Endodermal cell (in vitro differentiated cells): ENCODE data around the gene PRRX2. TPM values are rescaled to one million over a fixed set of nuclear protein-coding genes. Genes with fewer than 3 reads are reported as not detected.
A peak's percentile ranks its signal among the peaks of the same experiment; 100 is the strongest.

Source experiments
- DNase-seq: peaks from one replicate; pipeline ENCODE4 v3.0.0-alpha.2; 2017
- H3K27ac ChIP-seq: 2 replicates; pipeline ENCODE4 v1.5.1; 2013; ENCODE audit warnings: mild to moderate bottlenecking, low read depth, low read length, moderate library complexity
- H3K27me3 ChIP-seq: 2 replicates; pipeline ENCODE4 v1.6.1; 2013; ENCODE audit warnings: mild to moderate bottlenecking, low read length, moderate library complexity; ENCODE audit not compliant: insufficient read depth, control insufficient read depth, poor library complexity, severe bottlenecking
- H3K36me3 ChIP-seq: 2 replicates; pipeline ENCODE4 v1.7.0; 2013; ENCODE audit warnings: mild to moderate bottlenecking, low read length, moderate library complexity; ENCODE audit not compliant: control insufficient read depth, insufficient read depth
- H3K4me1 ChIP-seq: one replicate; pipeline ENCODE4 v1.7.0; 2013; ENCODE audit warnings: low read length; ENCODE audit not compliant: control insufficient read depth, insufficient read depth
- H3K4me3 ChIP-seq: 2 replicates; pipeline ENCODE4 v1.5.1; 2013; ENCODE audit warnings: mild to moderate bottlenecking, low read length, moderate library complexity
- H3K9ac ChIP-seq: 2 replicates; pipeline ENCODE4 v1.6.1; 2013; ENCODE audit warnings: mild to moderate bottlenecking, low read length, moderate library complexity; ENCODE audit not compliant: poor library complexity, severe bottlenecking; ENCODE audit errors: extremely low read depth
- H3K9me3 ChIP-seq: 2 replicates; pipeline ENCODE4 v1.6.1; 2013; ENCODE audit warnings: mild to moderate bottlenecking, low read length, moderate library complexity; ENCODE audit not compliant: control insufficient read depth
- H3K27ac Mint-ChIP-seq: 2 replicates; pipeline ENCODE4 v1.8.0; 2020; ENCODE audit warnings: mixed read lengths
- H3K27me3 Mint-ChIP-seq: 2 replicates; pipeline ENCODE4 v1.8.0; 2021; ENCODE audit warnings: mild to moderate bottlenecking, mixed read lengths; ENCODE audit not compliant: insufficient read depth
- H3K36me3 Mint-ChIP-seq: 2 replicates; pipeline ENCODE4 v1.8.0; 2020; ENCODE audit warnings: low read depth, mixed read lengths
- H3K4me1 Mint-ChIP-seq: 2 replicates; pipeline ENCODE4 v1.8.0; 2020; ENCODE audit warnings: mixed read lengths
- H3K4me3 Mint-ChIP-seq: 2 replicates; pipeline ENCODE4 v1.8.0; 2020; ENCODE audit warnings: mild to moderate bottlenecking, moderate library complexity, mixed read lengths
- H3K9me3 Mint-ChIP-seq: 2 replicates; pipeline ENCODE4 v1.8.0; 2020; ENCODE audit warnings: mild to moderate bottlenecking, mixed read lengths
- CTCF ChIP-seq: fragments of 200-600 bp; sonication (generic); conservative IDR thresholded peaks from 2 replicates; pipeline ENCODE4 v1.5.0; 2021; ENCODE audit warnings: antibody characterized with exemption, mild to moderate bottlenecking
- WGBS, 2 experiments: methylation state at CpG; one replicate each; pipeline versions ENCODE4 v1.1.5 to v1.1.7; 2013; ENCODE audit warnings: missing lambda C conversion rate in 2 of 2, mixed read lengths in 1 of 2; ENCODE audit not compliant: insufficient coverage in 1 of 2, insufficient read length in 1 of 2; 5-methylcytosine and 5-hydroxymethylcytosine counted together
- total RNA-seq, 2 donors: library from RNA; stranded (reverse); fragmentation: NEBNext Ultra II Directional in 1 of 2; extraction: Animal tissue kit (Norgen Biotek cat#: 25700) in 1 of 2; gene quantifications; 2 replicates in 1 of 2; 3 replicates in 1 of 2; pipeline ENCODE4 v1.2.1, GENCODE V29; 2021

PRRX2 gene
- total RNA-seq, 2 donors from 2014 or later, result 1.0 to 3.8 TPM

DNA sequence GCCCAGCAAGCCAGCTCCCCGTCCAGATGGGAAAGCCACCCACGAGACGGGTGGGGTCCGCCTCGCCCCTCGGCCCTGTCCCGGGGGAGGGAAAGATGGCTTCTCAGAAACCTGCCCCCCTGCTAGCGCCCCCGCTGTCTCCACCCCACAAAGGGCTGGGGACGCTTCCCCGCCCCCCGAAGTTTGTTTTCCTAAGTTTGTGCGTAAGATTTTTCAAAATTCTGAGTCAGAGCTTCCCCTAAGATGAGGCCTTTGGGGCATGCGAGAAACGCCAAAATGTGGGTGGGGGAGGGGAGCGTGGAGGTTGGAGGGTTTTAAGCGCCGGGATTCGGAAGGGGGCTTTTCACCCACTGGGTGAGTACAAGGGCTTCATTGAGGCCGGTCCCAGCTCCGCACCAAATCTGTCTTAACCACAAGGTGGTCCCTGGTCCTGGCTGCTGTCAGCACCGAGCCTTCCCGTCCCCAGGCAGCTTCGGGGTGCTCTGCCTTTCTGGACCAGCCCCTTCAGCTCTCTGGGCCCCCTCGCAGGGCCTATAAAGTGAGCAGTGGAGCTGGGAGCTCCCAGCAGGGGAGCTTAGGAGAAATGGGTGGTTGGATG, 32.3 kb downstream of the PRRX2 start:
- Mint-ChIP-seq H3K9me3 (no peaks in the 10 kb centered on the region), H3K36me3 (no peaks in the 10 kb centered on the region), H3K4me1 (no peaks in the 10 kb centered on the region), H3K27ac (no peak overlapping the region), H3K27me3 (peaks cover 25% of the 10 kb centered on the region), H3K4me3 (peak overlapping the region; percentile 71)
- no peaks in the 10 kb centered on the region for H3K36me3 ChIP-seq
- H3K9me3 ChIP-seq, result no peaks in the 10 kb centered on the region
- peak overlapping the region; percentile 56 for H3K4me3 ChIP-seq
- peak; percentile 61 for DNase-seq
- H3K27me3 ChIP-seq, result peaks cover 24% of the 10 kb centered on the region
- H3K4me1 ChIP-seq, result no peaks in the 10 kb centered on the region
- H3K9ac ChIP-seq, result no peak overlapping the region
- TF ChIP-seq CTCF, result peak; percentile 15
- no peak overlapping the region for H3K27ac ChIP-seq
- WGBS, 2 experiments, result 19 to 26% methylated on average over 6 to 25 of the region's 25 CpGs

- H3K4me1 Mint-ChIP-seq, result no peaks in the 10 kb centered on the region
- DNase-seq, result peak; percentile 58
- H3K36me3 Mint-ChIP-seq, result no peaks in the 10 kb centered on the region
- Histone ChIP-seq H3K9me3 (no peaks in the 10 kb centered on the region), H3K9ac (no peak overlapping the region), H3K27me3 (peaks cover 24% of the 10 kb centered on the region), H3K4me3 (no peak overlapping the region), H3K27ac (no peak overlapping the region), H3K4me1 (no peaks in the 10 kb centered on the region), H3K36me3 (no peaks in the 10 kb centered on the region)
- no peak for TF ChIP-seq CTCF
- no peaks in the 10 kb centered on the region for H3K9me3 Mint-ChIP-seq
- H3K27me3 Mint-ChIP-seq, result peaks cover 25% of the 10 kb centered on the region
- 90 to 94% methylated on average over 8 to 15 of the region's 17 CpGs for WGBS, 2 experiments
- no peak overlapping the region for H3K4me3 Mint-ChIP-seq
- no peak overlapping the region for H3K27ac Mint-ChIP-seq
Measured at GRCh38 chr9:129698254-129698757, 32.9 kb downstream of the PRRX2 start.

- H3K27ac Mint-ChIP-seq, result no peak overlapping the region
- no peak overlapping the region for H3K27ac ChIP-seq
- DNase-seq, result peak; percentile 31
- no peak overlapping the region for H3K4me3 ChIP-seq
- no peak for TF ChIP-seq CTCF
- no peaks in the 10 kb centered on the region for H3K36me3 Mint-ChIP-seq
- peaks cover 11% of the 10 kb centered on the region for H3K27me3 Mint-ChIP-seq
- H3K27me3 ChIP-seq, result peaks cover 10% of the 10 kb centered on the region
- no peaks in the 10 kb centered on the region for H3K9me3 ChIP-seq
- H3K4me1 Mint-ChIP-seq, result no peaks in the 10 kb centered on the region
- H3K9ac ChIP-seq, result no peak overlapping the region
- no peak overlapping the region for H3K4me3 Mint-ChIP-seq
- no peaks in the 10 kb centered on the region for H3K36me3 ChIP-seq
- H3K9me3 Mint-ChIP-seq, result no peaks in the 10 kb centered on the region
- WGBS, 2 experiments, result 90 to 93% methylated on average over 11 of the region's 11 CpGs
- H3K4me1 ChIP-seq, result no peaks in the 10 kb centered on the region
Measured at GRCh38 chr9:129701054-129701453, 35.6 kb downstream of the PRRX2 start.
